ENCODE data around the gene GCFC2. TPM values are rescaled to one million over a fixed set of nuclear protein-coding genes. Genes with fewer than 3 reads are reported as not detected.
A peak's percentile ranks its signal among the peaks of the same experiment; 100 is the strongest.

The GCFC2 gene
- total RNA-seq, 1 experiment from 2014 or later, result 19.8 TPM

DNA sequence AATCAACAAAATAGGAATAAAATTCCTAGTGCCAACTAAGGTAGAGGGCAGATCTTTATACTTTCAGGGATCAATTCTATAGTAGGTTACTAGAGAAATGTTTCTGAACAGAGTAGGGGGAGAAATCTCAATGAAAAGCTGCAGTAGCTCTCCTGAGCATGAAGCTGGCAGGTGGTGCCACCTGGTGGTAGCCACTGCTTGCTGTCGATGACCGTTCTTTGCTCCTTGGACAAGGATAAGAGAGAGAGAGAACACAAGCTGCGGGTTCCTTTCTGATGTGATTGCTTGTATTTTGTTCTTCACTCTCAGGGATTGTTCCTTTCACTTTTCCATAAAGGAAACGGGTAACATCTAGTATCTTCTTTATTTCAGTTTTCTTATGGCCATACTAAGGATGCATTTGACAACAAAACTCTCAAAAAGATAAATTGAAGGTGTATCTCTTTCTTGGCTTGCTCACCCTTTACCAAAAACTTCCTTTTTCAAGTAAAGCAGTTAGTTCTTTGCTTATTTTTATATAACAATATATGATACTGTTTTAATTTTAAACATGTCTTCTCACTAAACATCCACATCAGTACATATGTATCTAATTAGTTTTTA is 82.7 kb downstream of the GCFC2 start:
- DNase-seq (ENCODE audit: low read depth), result peak; percentile 82

DNA sequence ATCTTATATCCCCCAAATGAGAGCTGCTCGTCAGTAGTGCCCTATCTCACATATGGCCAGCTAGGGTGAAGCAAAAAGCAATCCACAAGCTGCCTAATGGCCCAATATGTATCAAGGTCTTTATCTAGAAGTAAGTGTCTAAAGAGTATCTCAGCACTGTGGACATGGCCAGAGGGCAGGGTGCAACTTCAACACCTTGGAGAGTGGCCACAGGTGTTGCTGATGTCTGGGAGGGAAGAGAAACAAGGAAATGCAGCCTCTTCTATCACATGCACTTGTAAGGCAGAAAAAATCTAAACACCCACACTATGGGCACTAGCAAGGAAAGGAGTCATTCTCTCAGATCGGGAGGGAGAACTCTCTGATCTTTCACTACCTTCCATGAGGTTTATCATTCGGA is 87.8 kb downstream of the GCFC2 start:
- DNase-seq (ENCODE audit: low read depth), result no peak

DNA sequence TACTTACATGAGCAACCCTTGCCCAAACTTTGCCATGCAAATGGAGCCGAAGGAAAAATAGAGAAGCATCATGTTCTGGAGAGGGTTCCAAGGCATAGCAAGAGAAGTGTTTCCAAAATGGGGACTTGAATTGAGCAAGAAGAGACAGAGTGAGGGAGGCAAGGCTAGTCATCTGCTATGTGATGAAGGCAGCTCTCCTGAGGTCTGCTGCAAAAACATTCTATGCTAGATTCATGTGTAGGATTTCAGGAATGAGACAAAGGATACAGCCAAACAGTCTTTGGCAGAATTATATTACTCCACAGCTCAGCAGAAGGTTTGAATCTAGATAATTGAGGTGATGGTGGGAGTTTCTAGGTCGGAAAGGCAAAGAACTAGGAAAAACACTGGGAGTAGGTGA is 88.2 kb downstream of the GCFC2 start:
- no peak for DNase-seq (ENCODE audit: low read depth)

GRCh38 chr2:75621228-75621627 is 89.5 kb downstream of the GCFC2 start:
- no peak for DNase-seq (ENCODE audit: low read depth)

DNA sequence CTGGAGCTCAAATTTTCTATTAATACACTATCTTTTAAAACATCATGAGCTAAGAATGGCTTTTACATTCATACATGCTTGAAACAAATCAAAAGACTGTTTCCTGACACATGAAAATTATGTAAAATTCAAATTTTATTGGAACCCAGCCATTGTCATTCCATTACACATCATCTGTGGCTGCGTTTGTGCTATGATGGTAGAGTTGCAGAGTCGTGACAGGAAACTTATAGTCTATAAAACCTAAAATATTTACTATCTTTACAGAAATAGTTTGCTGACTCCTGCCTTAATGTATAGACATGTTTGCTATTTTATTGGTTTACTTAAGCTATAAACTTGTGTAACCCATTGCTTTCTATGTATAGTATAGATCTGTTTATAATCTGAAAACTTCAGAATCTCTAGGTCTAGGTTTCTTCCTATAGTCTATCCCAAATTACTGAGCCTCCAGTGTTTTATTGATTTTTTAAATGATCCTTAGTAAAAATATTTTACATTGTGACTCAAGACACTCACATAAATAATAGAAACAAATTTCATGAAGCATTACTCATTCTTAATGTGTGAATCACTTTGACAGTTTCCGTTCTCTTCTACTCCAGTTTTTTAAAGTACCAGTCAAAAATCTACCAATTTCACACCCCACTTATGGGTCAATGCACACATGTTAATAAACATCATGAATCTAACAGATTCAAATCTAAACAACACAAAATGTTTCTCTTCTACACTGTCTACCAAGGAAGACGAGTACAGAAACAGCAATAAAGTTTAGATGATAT is 90.6 kb downstream of the GCFC2 start:
- DNase-seq (ENCODE audit: low read depth), result no peak

DNA sequence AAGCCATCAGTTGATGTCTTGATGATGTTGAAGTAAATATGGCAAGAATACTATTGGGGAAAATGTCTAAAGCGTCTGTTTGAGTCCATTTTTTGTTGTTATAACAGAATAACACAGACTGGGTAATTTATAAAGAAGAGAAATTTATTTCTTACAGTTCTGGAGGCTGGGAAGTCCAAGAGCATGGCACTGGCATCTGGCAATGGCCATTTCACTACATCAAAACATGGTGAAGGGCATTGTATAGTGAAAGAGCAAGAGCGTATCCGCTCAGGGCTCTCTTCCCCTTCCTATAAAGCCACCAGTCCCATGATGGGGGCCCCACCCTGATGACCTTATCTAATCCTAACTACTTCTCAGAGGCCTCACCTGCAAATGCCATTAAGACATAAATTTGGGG is 93.8 kb downstream of the GCFC2 start:
- no peak for DNase-seq (ENCODE audit: low read depth)

- DNase-seq (ENCODE audit: low read depth), result no peak
Observed at GRCh38 chr2:75616406-75616805, 94.3 kb downstream of the GCFC2 start.

GRCh38 chr2:75614162-75614651 is 96.5 kb downstream of the GCFC2 start:
- no peak for DNase-seq (ENCODE audit: low read depth)

GRCh38 chr2:75612862-75613243 is 97.9 kb downstream of the GCFC2 start:
- DNase-seq (ENCODE audit: low read depth), result no peak

Other genes starting within 250 kb of the GCFC2 start
- gene EVA1A, start 150.0 kb downstream of the GCFC2 start, total RNA-seq (2014; rRNA removed; shearing (Covaris generic)), result 73.2 and 98.7 TPM in 2 replicates
- 88.3 and 104 TPM in 2 replicates for gene MRPL19, start 64.1 kb downstream of the GCFC2 start, total RNA-seq (2014; rRNA removed; shearing (Covaris generic))

All from Daoy (cell line).